KMS-11 (cell line): Measurements from ENCODE around the gene APBA3.

Experiments
- H2AFZ ChIP-seq: fragments of 200-600 bp; sonication (generic); 2 replicates; pipeline ENCODE4 v1.6.1; 2016; ENCODE audit warnings: antibody characterized with exemption, mixed run types, low read depth
- H3K27ac ChIP-seq: fragments of 200-600 bp; sonication (generic); 2 replicates; pipeline ENCODE4 v1.6.1; 2016; ENCODE audit warnings: mild to moderate bottlenecking, mixed run types
- H3K27me3 ChIP-seq: fragments of 200-600 bp; sonication (generic); 2 replicates; pipeline ENCODE4 v1.6.1; 2017; ENCODE audit warnings: mild to moderate bottlenecking, low read depth, mixed run types, moderate library complexity; ENCODE audit not compliant: insufficient read depth
- H3K36me3 ChIP-seq: fragments of 200-600 bp; sonication (generic); 2 replicates; pipeline ENCODE4 v1.6.1; 2017; ENCODE audit warnings: mild to moderate bottlenecking, mixed run types; ENCODE audit not compliant: insufficient read depth
- H3K4me1 ChIP-seq: fragments of 200-600 bp; sonication (generic); 2 replicates; pipeline ENCODE4 v1.6.1; 2016; ENCODE audit warnings: mild to moderate bottlenecking, low read depth, mixed run types; ENCODE audit not compliant: poor library complexity, severe bottlenecking
- H3K4me2 ChIP-seq: fragments of 200-600 bp; sonication (generic); 2 replicates; pipeline ENCODE4 v1.7.0; 2016; ENCODE audit warnings: mild to moderate bottlenecking, mixed run types
- H3K4me3 ChIP-seq: fragments of 200-600 bp; sonication (generic); IDR thresholded peaks from 2 replicates; pipeline ENCODE4 v1.6.1; 2017; ENCODE audit warnings: low read depth, low read length, mixed read lengths; ENCODE audit not compliant: insufficient read depth
- H3K79me2 ChIP-seq: fragments of 200-600 bp; sonication (generic); 2 replicates; pipeline ENCODE4 v1.6.1; 2016; ENCODE audit warnings: low read depth, mixed run types; ENCODE audit not compliant: insufficient read depth
- H3K9ac ChIP-seq: fragments of 200-600 bp; sonication (generic); 2 replicates; pipeline ENCODE4 v1.6.1; 2016; ENCODE audit warnings: mild to moderate bottlenecking, mixed run types
- H4K20me1 ChIP-seq: fragments of 200-600 bp; sonication (generic); 2 replicates; pipeline ENCODE4 v1.6.1; 2016; ENCODE audit warnings: mild to moderate bottlenecking, mixed run types; ENCODE audit not compliant: insufficient read depth
- CTCF ChIP-seq: fragments of 200-600 bp; sonication (generic); conservative IDR thresholded peaks from 2 replicates; pipeline ENCODE4 v1.6.1; 2017; ENCODE audit warnings: low read depth, mild to moderate bottlenecking, antibody characterized with exemption, low read length, moderate library complexity, mixed read lengths

Gene APBA3

DNA sequence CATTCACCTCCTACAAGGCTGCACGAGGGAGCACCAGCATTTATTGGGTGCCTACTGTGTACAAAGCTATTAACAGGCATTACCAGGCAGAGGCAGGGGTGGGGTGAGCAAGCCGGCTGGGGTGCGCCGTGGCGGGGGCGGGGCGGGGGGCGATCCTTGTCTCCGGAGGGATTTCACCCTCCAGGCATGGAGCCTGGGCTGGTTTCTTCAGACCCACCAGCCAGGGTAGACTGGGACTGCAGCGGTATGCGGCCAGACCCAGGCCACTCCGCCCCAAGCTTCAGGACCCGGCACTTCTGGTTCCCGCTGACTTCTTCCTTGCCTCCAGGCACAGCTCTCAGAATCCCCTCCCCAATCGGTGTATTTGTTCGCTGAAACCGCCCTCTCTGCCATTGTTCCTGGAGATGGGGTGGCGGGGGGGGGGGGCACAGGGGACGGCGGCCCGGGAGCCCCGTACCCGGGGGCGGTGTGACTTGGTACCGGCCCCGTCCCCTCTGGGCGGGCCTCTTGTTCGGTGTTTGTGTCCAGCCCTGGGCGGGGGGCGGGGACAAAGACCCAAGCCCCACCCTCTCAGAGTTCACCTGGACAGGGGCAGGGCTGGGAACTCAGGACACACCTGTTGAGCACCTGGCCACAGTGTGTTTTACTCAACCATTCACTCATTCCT lies 38.9 kb downstream of the APBA3 start:
- Histone ChIP-seq H4K20me1 (no peaks in the 10 kb centered on the region), H3K79me2 (no peaks in the 10 kb centered on the region), H3K4me2 (no peak overlapping the region), H2AFZ (no peak overlapping the region), H3K27me3 (peaks cover 12% of the 10 kb centered on the region), H3K9ac (no peak overlapping the region), H3K4me3 (no peak overlapping the region), H3K27ac (no peak overlapping the region), H3K4me1 (peaks cover 25% of the 10 kb centered on the region), H3K36me3 (no peaks in the 10 kb centered on the region)
- no peak for TF ChIP-seq CTCF

GRCh38 chr19:3721887-3722442 lies 39.5 kb downstream of the APBA3 start:
- Histone ChIP-seq H3K4me2 (no peak overlapping the region), H2AFZ (no peak overlapping the region), H3K79me2 (no peaks in the 10 kb centered on the region), H3K4me1 (peaks cover 25% of the 10 kb centered on the region), H3K9ac (no peak overlapping the region), H3K27me3 (peaks cover 12% of the 10 kb centered on the region), H3K4me3 (no peak overlapping the region), H4K20me1 (no peaks in the 10 kb centered on the region), H3K27ac (no peak overlapping the region), H3K36me3 (no peaks in the 10 kb centered on the region)
- no peak for TF ChIP-seq CTCF

GRCh38 chr19:3721131-3721886 lies 40.2 kb downstream of the APBA3 start:
- H3K4me2 ChIP-seq, result peak overlapping the region; percentile 29; the same call in 1 of the 2 replicates
- H3K27me3 ChIP-seq, result peaks cover 12% of the 10 kb centered on the region
- H3K36me3 ChIP-seq, result no peaks in the 10 kb centered on the region
- no peak overlapping the region for H3K9ac ChIP-seq
- no peaks in the 10 kb centered on the region for H4K20me1 ChIP-seq
- H2AFZ ChIP-seq, result no peak overlapping the region
- H3K27ac ChIP-seq, result no peak overlapping the region
- peaks cover 25% of the 10 kb centered on the region for H3K4me1 ChIP-seq
- no peaks in the 10 kb centered on the region for H3K79me2 ChIP-seq
- no peak overlapping the region for H3K4me3 ChIP-seq
- TF ChIP-seq CTCF, result no peak

DNA sequence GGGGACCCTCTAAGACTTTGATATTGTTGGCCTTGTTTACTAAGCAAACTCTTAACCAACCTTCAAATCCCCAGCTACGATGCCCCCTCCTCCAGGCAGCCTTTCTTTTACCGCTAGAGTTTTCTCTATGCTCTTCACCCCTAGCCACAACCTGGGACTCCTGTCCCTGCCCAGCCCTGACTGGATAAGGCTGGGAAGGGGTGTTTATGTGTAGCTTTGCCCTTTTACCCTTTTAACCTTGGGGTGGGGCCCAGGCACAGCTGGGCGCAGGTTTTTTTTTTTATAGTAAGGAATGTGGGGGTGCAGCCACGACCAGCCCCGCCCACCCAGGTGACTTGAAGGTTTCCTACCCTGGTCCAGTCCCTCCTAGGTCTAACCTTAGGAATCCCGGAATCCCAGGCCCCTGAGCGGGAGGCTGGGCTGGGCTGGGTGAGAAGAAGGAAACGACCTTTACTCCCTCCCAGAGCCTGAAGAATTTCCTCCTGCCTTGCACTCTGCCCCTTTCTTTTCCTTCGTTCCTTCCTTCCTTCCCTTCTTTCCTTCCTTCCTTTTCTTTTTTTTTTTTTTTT lies 41.1 kb downstream of the APBA3 start:
- H3K4me2 ChIP-seq, result no peak overlapping the region
- H3K27ac ChIP-seq, result no peak overlapping the region
- peaks cover 18% of the 10 kb centered on the region for H3K4me1 ChIP-seq

More for the DNA sequence above, 41.1 kb downstream of the APBA3 start:
- Histone ChIP-seq H3K27me3 (peaks cover 12% of the 10 kb centered on the region), H3K9ac (no peak overlapping the region), H3K4me3 (no peak overlapping the region), H4K20me1 (no peaks in the 10 kb centered on the region), H3K36me3 (no peaks in the 10 kb centered on the region), H2AFZ (no peak overlapping the region), H3K79me2 (no peaks in the 10 kb centered on the region)
- TF ChIP-seq CTCF, result no peak
